OCI-LY1 (cell line): ENCODE data around the gene AQP1.

Source experiments
- H2AFZ ChIP-seq: fragments of 200-600 bp; sonication (generic), shearing (Covaris generic); 2 replicates; pipeline ENCODE4 v1.6.0; 2014; ENCODE audit warnings: antibody characterized with exemption, mild to moderate bottlenecking, low read length
- H3F3A ChIP-seq: fragments of 200-600 bp; sonication (generic), shearing (Covaris generic); 2 replicates; pipeline ENCODE4 v1.6.0; 2014; ENCODE audit warnings: mild to moderate bottlenecking, antibody characterized with exemption, low read length, moderate library complexity; ENCODE audit not compliant: insufficient read depth
- H3K27ac ChIP-seq: fragments of 200-600 bp; sonication (generic); 2 replicates; pipeline ENCODE4 v1.5.1; 2014; ENCODE audit warnings: low read length, mixed run types, mild to moderate bottlenecking, low read depth; ENCODE audit not compliant: poor library complexity, severe bottlenecking
- H3K27me3 ChIP-seq: fragments of 200-600 bp; sonication (generic); 2 replicates; pipeline ENCODE4 v1.6.0; 2014; ENCODE audit warnings: antibody characterized with exemption, mild to moderate bottlenecking, low read length, moderate library complexity; ENCODE audit not compliant: insufficient read depth
- H3K36me3 ChIP-seq: fragments of 200-600 bp; sonication (generic); 2 replicates; pipeline ENCODE4 v1.6.1; 2014; ENCODE audit warnings: mild to moderate bottlenecking, antibody characterized with exemption, low read length, moderate library complexity, mixed read lengths; ENCODE audit not compliant: insufficient read depth
- H3K4me1 ChIP-seq: fragments of 200-600 bp; sonication (generic); 2 replicates; pipeline ENCODE4 v1.5.1; 2014; ENCODE audit warnings: mild to moderate bottlenecking, low read length, moderate library complexity; ENCODE audit not compliant: insufficient read depth, severe bottlenecking
- H3K4me2 ChIP-seq: fragments of 200-600 bp; sonication (generic), shearing (Covaris generic); 2 replicates; pipeline ENCODE4 v1.6.1; 2014; ENCODE audit warnings: low read length
- H3K4me3 ChIP-seq: fragments of 200-600 bp; sonication (generic); 2 replicates; pipeline ENCODE4 v1.5.1; 2014; ENCODE audit warnings: low read length, low read depth, mild to moderate bottlenecking, mixed read lengths; ENCODE audit not compliant: poor library complexity, severe bottlenecking
- H3K79me2 ChIP-seq: fragments of 200-600 bp; shearing (Covaris generic); 2 replicates; pipeline ENCODE4 v1.6.1; 2016; ENCODE audit warnings: mixed run types, low read length, mixed read lengths; ENCODE audit not compliant: insufficient read depth
- H3K9ac ChIP-seq: fragments of 200-600 bp; sonication (generic), shearing (Covaris generic); 2 replicates; pipeline ENCODE4 v1.6.1; 2014; ENCODE audit warnings: mild to moderate bottlenecking, low read length, mixed read lengths
- H3K9me2 ChIP-seq: fragments of 200-600 bp; sonication (generic), shearing (Covaris generic); 2 replicates; pipeline ENCODE4 v1.6.1; 2014; ENCODE audit warnings: low read depth, mild to moderate bottlenecking, low read length, mixed read lengths
- H3K9me3 ChIP-seq: fragments of 200-600 bp; shearing (Covaris generic); 2 replicates; pipeline ENCODE4 v1.6.1; 2014; ENCODE audit warnings: low read length, mixed read lengths
- H4K20me1 ChIP-seq: fragments of 200-600 bp; sonication (generic), shearing (Covaris generic); 2 replicates; pipeline ENCODE4 v1.6.0; 2016; ENCODE audit warnings: mild to moderate bottlenecking, low read length; ENCODE audit not compliant: insufficient read depth
- EZH2 ChIP-seq: fragments of 200-600 bp; sonication (generic), shearing (Covaris generic); IDR thresholded peaks from 2 replicates; pipeline ENCODE4 v1.8.0; 2017; ENCODE audit warnings: borderline replicate concordance, mixed run types, mild to moderate bottlenecking, antibody characterized with exemption, low read length, moderate library complexity, mixed read lengths
- TF ChIP-seq, protein P1 (sequence below): fragments of 200-600 bp; sonication (generic), shearing (Covaris generic); IDR thresholded peaks from 2 replicates; pipeline ENCODE4 v1.5.1; 2017; ENCODE audit warnings: mild to moderate bottlenecking, antibody characterized with exemption, low read length, moderate library complexity, mixed read lengths

AQP1 gene

DNA sequence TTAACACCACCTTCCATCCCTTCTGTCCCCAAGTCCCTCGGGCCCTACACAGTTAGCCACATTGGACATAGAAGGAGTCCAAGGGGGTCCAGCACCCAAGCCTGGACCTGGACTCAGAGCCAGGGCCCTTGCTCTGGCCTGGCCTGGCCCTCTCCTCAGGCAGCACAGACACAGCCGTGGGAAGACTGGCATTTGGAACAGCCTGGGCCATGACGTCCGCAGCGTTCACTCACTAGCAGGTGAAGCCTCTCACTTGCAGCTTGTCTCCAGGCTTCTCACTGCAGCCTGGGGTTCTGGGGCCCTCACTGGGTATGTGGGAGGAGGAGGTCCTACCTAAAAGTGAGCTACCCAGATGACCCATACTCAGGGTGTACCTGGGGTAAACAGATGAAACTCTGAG lies 33.7 kb upstream of the AQP1 start:
- Histone ChIP-seq H3K79me2 (no peaks in the 10 kb centered on the region), H3K9me2 (no peaks in the 10 kb centered on the region), H3K4me2 (no peak overlapping the region), H3K4me3 (no peak overlapping the region), H3K27me3 (peaks cover 9% of the 10 kb centered on the region; the same call in 1 of the 2 replicates), H4K20me1 (no peaks in the 10 kb centered on the region), H3K27ac (no peak overlapping the region), H3K9ac (no peak overlapping the region), H2AFZ (no peak overlapping the region), H3K9me3 (no peaks in the 10 kb centered on the region), H3F3A (no peaks in the 10 kb centered on the region), H3K36me3 (no peaks in the 10 kb centered on the region), H3K4me1 (no peaks in the 10 kb centered on the region)
- no peak for TF ChIP-seq EZH2
- TF ChIP-seq, protein P1, sequence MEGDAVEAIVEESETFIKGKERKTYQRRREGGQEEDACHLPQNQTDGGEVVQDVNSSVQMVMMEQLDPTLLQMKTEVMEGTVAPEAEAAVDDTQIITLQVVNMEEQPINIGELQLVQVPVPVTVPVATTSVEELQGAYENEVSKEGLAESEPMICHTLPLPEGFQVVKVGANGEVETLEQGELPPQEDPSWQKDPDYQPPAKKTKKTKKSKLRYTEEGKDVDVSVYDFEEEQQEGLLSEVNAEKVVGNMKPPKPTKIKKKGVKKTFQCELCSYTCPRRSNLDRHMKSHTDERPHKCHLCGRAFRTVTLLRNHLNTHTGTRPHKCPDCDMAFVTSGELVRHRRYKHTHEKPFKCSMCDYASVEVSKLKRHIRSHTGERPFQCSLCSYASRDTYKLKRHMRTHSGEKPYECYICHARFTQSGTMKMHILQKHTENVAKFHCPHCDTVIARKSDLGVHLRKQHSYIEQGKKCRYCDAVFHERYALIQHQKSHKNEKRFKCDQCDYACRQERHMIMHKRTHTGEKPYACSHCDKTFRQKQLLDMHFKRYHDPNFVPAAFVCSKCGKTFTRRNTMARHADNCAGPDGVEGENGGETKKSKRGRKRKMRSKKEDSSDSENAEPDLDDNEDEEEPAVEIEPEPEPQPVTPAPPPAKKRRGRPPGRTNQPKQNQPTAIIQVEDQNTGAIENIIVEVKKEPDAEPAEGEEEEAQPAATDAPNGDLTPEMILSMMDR: no peak

DNA sequence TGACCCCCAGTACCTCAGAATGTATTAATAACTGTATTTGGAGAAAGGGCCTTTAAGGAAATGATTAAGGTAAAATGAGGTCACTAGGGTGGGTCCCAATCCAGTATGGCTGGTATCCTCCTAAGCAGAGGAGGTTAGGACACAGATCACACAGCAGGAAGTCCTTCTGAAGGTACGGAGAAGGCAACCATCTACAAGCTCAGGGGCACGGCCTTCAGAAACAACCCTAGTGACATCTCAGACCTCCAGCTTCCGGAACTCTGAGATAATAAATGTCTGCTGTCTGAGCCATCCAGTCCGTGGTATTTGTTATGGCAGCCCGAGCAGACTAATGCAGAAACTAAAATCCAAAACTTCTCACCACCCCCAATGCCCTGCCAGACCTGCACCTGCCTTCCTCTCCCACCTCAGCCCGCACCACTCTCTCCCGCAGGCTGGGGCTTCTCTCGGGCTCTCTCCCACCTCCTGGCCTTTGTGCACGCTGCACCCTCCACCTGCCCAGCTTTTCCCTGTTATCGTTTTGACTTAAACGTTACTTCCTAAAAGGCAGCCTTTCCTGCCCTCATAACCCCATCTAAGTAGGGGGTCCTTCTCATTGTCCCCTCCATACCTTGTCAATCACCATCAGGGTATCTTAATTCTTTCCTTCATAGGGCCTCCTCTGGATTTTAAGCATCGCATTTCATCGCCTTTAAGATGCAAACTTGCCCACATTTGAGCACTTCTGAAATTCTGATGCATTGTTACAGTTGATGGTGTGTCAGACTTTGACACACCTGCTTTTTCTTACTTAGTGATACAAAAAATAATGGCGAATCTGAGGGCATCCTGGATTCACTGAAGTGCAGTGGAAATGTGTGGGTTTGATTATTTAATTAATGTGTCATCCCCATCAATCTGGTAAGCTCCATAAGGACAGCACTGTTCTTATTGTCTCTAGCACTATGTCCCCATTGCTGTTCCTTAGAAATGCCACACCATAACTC lies 32.2 kb upstream of the AQP1 start:
- Histone ChIP-seq H3K9me2 (no peaks in the 10 kb centered on the region), H4K20me1 (no peaks in the 10 kb centered on the region), H3K36me3 (no peaks in the 10 kb centered on the region), H3K27me3 (peaks cover 7% of the 10 kb centered on the region; the same call in 1 of the 2 replicates), H2AFZ (no peak overlapping the region), H3K9me3 (no peaks in the 10 kb centered on the region), H3K4me2 (no peak overlapping the region), H3K4me1 (no peaks in the 10 kb centered on the region), H3F3A (no peaks in the 10 kb centered on the region), H3K27ac (no peak overlapping the region), H3K9ac (no peak overlapping the region), H3K79me2 (no peaks in the 10 kb centered on the region), H3K4me3 (no peak overlapping the region)
- TF ChIP-seq, protein P1: no peak
- TF ChIP-seq EZH2: no peak

DNA sequence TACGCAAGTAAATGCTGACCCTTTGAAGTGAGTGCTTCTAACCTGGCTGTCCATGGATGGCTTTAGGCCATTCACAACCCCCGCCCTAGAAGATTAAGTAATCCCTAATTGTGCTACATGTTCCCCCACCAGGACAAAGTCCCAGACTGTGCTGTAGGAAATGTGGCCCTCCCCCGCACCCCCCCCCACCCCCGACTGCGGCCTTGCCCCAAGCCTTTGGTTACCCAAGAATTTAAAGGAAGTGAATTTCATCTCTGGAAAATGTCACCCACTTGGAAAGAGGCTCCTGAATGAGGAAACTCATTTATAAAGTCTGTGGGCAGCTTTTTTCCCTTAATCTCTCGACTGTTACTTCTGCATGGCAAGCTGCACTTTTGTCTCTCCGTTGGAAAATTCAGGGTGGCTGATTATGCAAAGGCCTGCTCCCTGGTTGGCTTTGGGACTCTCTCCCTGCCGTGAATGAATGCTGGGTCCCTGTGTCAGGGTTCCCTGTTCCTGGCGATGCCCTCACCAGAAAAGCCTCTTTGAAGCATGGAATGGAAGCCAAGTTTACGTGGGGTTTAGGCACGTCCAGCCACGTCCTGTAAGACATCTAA lies 31.4 kb upstream of the AQP1 start:
- H3K4me3 ChIP-seq: no peak overlapping the region
- no peaks in the 10 kb centered on the region for H3K36me3 ChIP-seq
- no peaks in the 10 kb centered on the region; the same call in 1 of the 2 replicates for H3K27me3 ChIP-seq
- H3K4me1 ChIP-seq: no peaks in the 10 kb centered on the region
- no peak overlapping the region for H3K4me2 ChIP-seq
- no peak overlapping the region for H2AFZ ChIP-seq
- H3K9ac ChIP-seq: no peak overlapping the region
- no peaks in the 10 kb centered on the region for H3K9me2 ChIP-seq
- H4K20me1 ChIP-seq: no peaks in the 10 kb centered on the region
- TF ChIP-seq, protein P1: no peak
- no peaks in the 10 kb centered on the region for H3K9me3 ChIP-seq
- H3K27ac ChIP-seq: no peak overlapping the region
- H3K79me2 ChIP-seq: no peaks in the 10 kb centered on the region
- no peaks in the 10 kb centered on the region for H3F3A ChIP-seq
